HUES64 (cell line): Measurements from ENCODE around the gene NFASC.

ENCODE experiments used
- H3K27ac ChIP-seq: 2 replicates; pipeline ENCODE4 v1.7.0; 2013; ENCODE audit warnings: low read depth, low read length, inconsistent platforms
- H3K27me3 ChIP-seq: 2 replicates; pipeline ENCODE4 v1.6.1; 2013; ENCODE audit warnings: mild to moderate bottlenecking, low read length; ENCODE audit not compliant: insufficient read depth
- H3K36me3 ChIP-seq: 2 replicates; pipeline ENCODE4 v1.6.1; 2013; ENCODE audit warnings: mild to moderate bottlenecking, low read length; ENCODE audit not compliant: insufficient read depth
- H3K4me1 ChIP-seq: 2 replicates; pipeline ENCODE4 v1.6.1; 2013; ENCODE audit warnings: mild to moderate bottlenecking, low read length, moderate library complexity; ENCODE audit not compliant: insufficient read depth
- H3K4me3 ChIP-seq: 2 replicates; pipeline ENCODE4 v1.5.1; 2013; ENCODE audit warnings: mild to moderate bottlenecking, low read length, moderate library complexity
- H3K9ac ChIP-seq: 2 replicates; pipeline ENCODE4 v1.6.1; 2013; ENCODE audit warnings: mild to moderate bottlenecking, low read depth, low read length
- H3K9me3 ChIP-seq: 2 replicates; pipeline ENCODE4 v1.6.1; 2013; ENCODE audit warnings: low read depth, low read length; ENCODE audit not compliant: insufficient read depth
- WGBS: fragments of 150-250, 120-280 bp; methylation state at CpG from one replicate; pipeline ENCODE4 v1.1.7; 2013; ENCODE audit warnings: missing lambda C conversion rate; 5-methylcytosine and 5-hydroxymethylcytosine counted together

NFASC gene

GRCh38 chr1:204917802-204918201 is 47.1 kb downstream of the NFASC start:
- no peaks in the 10 kb centered on the region for H3K27me3 ChIP-seq
- H3K4me3 ChIP-seq = no peak overlapping the region
- H3K9me3 ChIP-seq = no peaks in the 10 kb centered on the region
- peaks cover 30% of the 10 kb centered on the region for H3K4me1 ChIP-seq
- H3K36me3 ChIP-seq = no peaks in the 10 kb centered on the region
- WGBS = 95% methylated on average over 2 of the region's 2 CpGs
- H3K27ac ChIP-seq = no peak overlapping the region
- H3K9ac ChIP-seq = no peak overlapping the region

DNA sequence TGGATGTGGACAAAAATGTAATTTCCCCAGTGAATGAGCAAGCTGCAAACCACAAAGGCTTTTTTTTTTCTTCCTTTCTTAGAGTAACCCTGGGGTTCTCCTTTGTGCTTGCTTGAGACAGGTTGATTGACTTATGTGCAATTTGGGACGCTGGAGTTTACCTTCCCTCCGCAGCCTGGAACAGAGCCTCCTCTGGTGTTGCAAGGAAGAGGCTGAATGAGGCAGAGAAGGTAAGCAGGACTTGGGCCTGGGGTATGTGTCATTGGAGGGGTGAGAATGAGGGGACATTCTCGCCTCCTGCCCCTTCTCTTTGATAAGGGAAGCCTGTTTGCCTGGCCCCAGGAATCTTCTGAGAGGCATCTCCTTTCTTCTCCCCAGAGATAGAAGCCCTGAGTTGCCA is 49.8 kb downstream of the NFASC start:
- Histone ChIP-seq H3K36me3 (no peaks in the 10 kb centered on the region), H3K4me3 (no peak overlapping the region), H3K9me3 (no peaks in the 10 kb centered on the region), H3K27ac (peak overlapping the region; percentile 12; the same call in 1 of the 2 replicates), H3K4me1 (peaks cover 57% of the 10 kb centered on the region), H3K27me3 (no peaks in the 10 kb centered on the region), H3K9ac (no peak overlapping the region)
- WGBS = 21% methylated on average over 3 of the region's 3 CpGs

GRCh38 chr1:204920967-204921366 is 50.3 kb downstream of the NFASC start:
- peak overlapping the region; percentile 12; the same call in 1 of the 2 replicates for H3K27ac ChIP-seq
- H3K4me1 ChIP-seq = peaks cover 58% of the 10 kb centered on the region

GRCh38 chr1:204921855-204922516 is 51.3 kb downstream of the NFASC start:
- H3K36me3 ChIP-seq = no peaks in the 10 kb centered on the region
- no peak overlapping the region for H3K4me3 ChIP-seq
- no peak overlapping the region for H3K9ac ChIP-seq
- no peaks in the 10 kb centered on the region for H3K9me3 ChIP-seq
- no peaks in the 10 kb centered on the region for H3K27me3 ChIP-seq
- WGBS = 76% methylated on average over 15 of the region's 15 CpGs
- H3K4me1 ChIP-seq = peaks cover 59% of the 10 kb centered on the region
- H3K27ac ChIP-seq = no peak overlapping the region

More at GRCh38 chr1:204920967-204921366, 50.3 kb downstream of the NFASC start:
- no peaks in the 10 kb centered on the region for H3K36me3 ChIP-seq
- no peak overlapping the region for H3K4me3 ChIP-seq
- WGBS = 81% methylated on average over 7 of the region's 7 CpGs
- no peak overlapping the region for H3K9ac ChIP-seq
- H3K9me3 ChIP-seq = no peaks in the 10 kb centered on the region
- H3K27me3 ChIP-seq = no peaks in the 10 kb centered on the region

GRCh38 chr1:204923201-204923600 is 52.5 kb downstream of the NFASC start:
- H3K27ac ChIP-seq = peak overlapping the region; percentile 88
- no peak overlapping the region for H3K4me3 ChIP-seq
- H3K4me1 ChIP-seq = peaks cover 71% of the 10 kb centered on the region
- H3K9me3 ChIP-seq = no peaks in the 10 kb centered on the region
- no peaks in the 10 kb centered on the region for H3K27me3 ChIP-seq
- 44% methylated on average over 10 of the region's 10 CpGs for WGBS
- H3K9ac ChIP-seq = peak overlapping the region; percentile 70
- no peaks in the 10 kb centered on the region for H3K36me3 ChIP-seq

DNA sequence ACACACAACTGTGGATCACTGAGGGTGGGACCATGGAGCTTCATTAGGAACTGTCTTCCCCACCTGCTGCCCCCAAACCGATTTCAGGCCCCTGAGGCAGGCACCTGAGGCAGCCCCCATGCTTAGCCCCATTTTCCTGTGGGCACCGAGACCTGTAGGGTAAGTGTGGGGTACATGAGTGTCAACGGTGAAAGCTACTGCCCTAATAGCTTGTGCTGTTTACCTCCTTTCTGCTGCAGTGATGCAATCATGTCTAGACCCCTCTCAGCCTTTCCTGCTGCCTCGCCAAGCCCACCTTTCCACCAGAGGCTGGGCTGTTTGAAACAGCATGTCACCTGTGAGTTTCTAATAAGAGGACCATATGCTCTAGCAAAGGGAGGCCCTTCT is 53.0 kb downstream of the NFASC start:
- Histone ChIP-seq H3K9me3 (no peaks in the 10 kb centered on the region), H3K4me3 (peak overlapping the region; percentile 25; the same call in 1 of the 2 replicates), H3K27me3 (no peaks in the 10 kb centered on the region), H3K36me3 (no peaks in the 10 kb centered on the region), H3K4me1 (peaks cover 75% of the 10 kb centered on the region), H3K9ac (peak overlapping the region; percentile 70), H3K27ac (peak overlapping the region; percentile 88)
- WGBS = 53% methylated on average over 4 of the region's 4 CpGs

GRCh38 chr1:204924013-204924759 is 53.5 kb downstream of the NFASC start:
- H3K27ac ChIP-seq = peak overlapping the region; percentile 88
- H3K9ac ChIP-seq = peak overlapping the region; percentile 70

DNA sequence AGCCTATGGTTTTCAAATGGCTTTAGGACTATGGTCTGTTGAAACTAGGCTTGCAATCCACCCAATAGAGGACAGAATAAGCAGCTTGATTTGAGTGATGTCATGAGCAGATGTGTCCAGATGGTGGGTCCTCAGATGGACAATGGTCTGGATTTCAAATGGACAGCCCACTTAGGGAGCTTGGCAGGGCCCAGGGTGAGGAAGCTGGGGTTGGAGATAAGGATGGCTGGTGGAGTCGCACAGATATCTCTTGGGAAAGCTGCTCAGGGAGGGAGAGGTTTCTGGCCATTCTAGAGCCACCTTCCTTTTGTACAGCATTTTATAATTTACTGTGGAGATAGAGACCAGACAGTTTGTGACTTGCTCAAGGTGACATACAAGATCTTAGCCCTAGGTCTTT is 55.0 kb downstream of the NFASC start:
- Histone ChIP-seq H3K4me1 (peaks cover 80% of the 10 kb centered on the region), H3K9me3 (no peaks in the 10 kb centered on the region), H3K4me3 (no peak overlapping the region), H3K27ac (no peak overlapping the region), H3K27me3 (no peaks in the 10 kb centered on the region), H3K9ac (no peak overlapping the region), H3K36me3 (no peaks in the 10 kb centered on the region)
- 73% methylated on average over 1 of the region's 1 CpG for WGBS

More at GRCh38 chr1:204924013-204924759, 53.5 kb downstream of the NFASC start:
- peaks cover 81% of the 10 kb centered on the region for H3K4me1 ChIP-seq
- 21% methylated on average over 5 of the region's 5 CpGs for WGBS
- no peaks in the 10 kb centered on the region for H3K9me3 ChIP-seq
- peak overlapping the region; percentile 25 for H3K4me3 ChIP-seq
- H3K36me3 ChIP-seq = no peaks in the 10 kb centered on the region
- H3K27me3 ChIP-seq = no peaks in the 10 kb centered on the region

DNA sequence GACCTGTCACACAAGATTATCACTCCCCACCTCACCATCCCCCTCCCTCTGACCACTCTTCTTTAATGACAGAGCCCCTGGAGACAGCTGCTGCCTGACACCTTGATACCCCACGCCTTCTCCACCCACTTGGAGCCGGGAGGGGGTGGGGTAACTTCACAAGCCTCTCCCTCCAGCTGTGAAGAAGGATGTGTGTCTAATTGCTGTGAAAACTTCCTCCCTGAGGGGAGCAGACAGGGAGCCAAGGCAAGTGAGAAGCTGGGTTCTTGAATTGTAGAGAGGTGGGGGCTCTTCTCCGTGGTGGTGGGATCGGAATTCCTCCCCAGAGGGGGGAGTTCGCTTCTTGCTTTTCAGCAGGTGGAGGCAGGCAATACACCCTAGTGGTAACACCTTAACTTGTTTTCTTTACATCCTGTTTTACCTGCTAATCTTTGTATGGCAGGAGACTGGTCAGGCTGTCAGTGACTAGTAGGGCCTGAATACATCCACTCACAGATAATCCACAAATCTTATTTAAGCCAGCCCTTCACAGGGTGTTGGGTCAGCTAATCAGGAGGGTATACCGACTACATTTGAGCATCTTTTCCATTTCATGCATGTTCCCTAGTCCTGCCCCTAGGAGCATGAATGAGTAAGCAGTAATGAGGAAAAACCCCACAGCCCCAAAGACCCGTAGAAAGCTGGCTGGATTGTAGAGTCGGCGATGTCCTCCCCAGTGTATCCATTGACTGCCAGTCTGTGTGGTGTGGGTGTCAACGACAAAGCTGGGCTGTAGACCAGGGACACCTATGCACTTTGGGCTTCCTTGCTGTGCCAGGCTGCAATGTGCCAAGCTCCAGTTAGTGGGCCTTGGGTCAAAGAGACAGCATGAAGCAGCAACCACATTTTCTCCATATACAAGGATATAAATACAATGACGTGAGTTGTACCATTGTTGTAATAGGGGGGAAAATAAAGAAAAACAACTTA is 57.3 kb downstream of the NFASC start:
- no peaks in the 10 kb centered on the region for H3K27me3 ChIP-seq
- WGBS = 54% methylated on average over 8 of the region's 11 CpGs
- H3K36me3 ChIP-seq = no peaks in the 10 kb centered on the region
- H3K4me1 ChIP-seq = peaks cover 58% of the 10 kb centered on the region
- H3K9me3 ChIP-seq = no peaks in the 10 kb centered on the region
- peak overlapping the region; percentile 49 for H3K27ac ChIP-seq
- peak overlapping the region; percentile 14; the same call in 1 of the 2 replicates for H3K9ac ChIP-seq
- H3K4me3 ChIP-seq = no peak overlapping the region

GRCh38 chr1:204928671-204929486 is 58.2 kb downstream of the NFASC start:
- 56% methylated on average over 7 of the region's 8 CpGs for WGBS
- H3K9me3 ChIP-seq = no peaks in the 10 kb centered on the region
- no peak overlapping the region for H3K4me3 ChIP-seq
- peaks cover 48% of the 10 kb centered on the region for H3K4me1 ChIP-seq
- H3K36me3 ChIP-seq = no peaks in the 10 kb centered on the region
- H3K9ac ChIP-seq = peak overlapping the region; percentile 14
- no peaks in the 10 kb centered on the region for H3K27me3 ChIP-seq
- peak overlapping the region; percentile 49 for H3K27ac ChIP-seq
